ENCODE results near the gene NANS. TPM values are rescaled to one million over a fixed set of nuclear protein-coding genes. Genes with fewer than 3 reads are reported as not detected.
A peak's percentile ranks its signal among the peaks of the same experiment; 100 is the strongest.

NANS gene
- polyA plus RNA-seq, 3 donors, result 41.3 to 109 (median 95.9) TPM

DNA sequence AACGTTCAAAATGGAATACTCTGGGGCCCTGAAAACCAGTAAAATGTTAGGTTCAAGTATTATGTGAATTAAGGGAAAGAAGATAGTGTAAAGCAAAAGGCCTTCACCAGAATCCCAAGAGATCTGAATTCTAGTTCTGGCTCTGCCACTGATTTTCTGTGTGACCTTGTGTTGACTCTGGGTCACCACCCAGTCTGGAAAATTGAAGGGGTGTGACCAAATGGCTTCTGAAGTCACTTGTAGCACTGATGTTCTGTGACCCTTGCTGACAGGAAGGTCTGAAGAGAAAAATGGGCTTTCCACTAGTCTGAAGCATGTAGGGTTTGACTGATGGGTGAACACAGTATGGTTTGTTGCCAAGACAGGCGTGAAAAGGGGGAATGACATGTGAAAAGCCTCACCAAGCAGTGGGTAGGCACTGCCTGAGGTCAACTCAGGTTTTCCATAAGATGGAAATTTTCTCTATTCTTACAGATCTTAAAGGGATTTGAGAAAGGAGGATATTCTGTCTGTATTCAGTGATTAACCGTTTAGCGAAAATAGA lies 40.3 kb upstream of the NANS start:
- H3K4me3 Mint-ChIP-seq, result no peak overlapping the region
- H3K79me2 ChIP-seq (ENCODE audit: insufficient read depth, low read length), result peaks cover 3% of the 10 kb centered on the region
- H3K27ac Mint-ChIP-seq, result peak overlapping the region in 2 of 7 donors; percentile 22 to 71
- peaks cover under 1% of the 10 kb centered on the region for H4K20me1 ChIP-seq (ENCODE audit: insufficient read depth, low read length)
- H3K4me1 ChIP-seq (ENCODE audit: control insufficient read depth in 1 of 2, insufficient read depth in 2 of 2, low read length in 2 of 2), result no peaks in the 10 kb centered on the region
- H3K4me2 ChIP-seq (replicated peaks; ENCODE audit: extremely low read depth, low read length, poor library complexity, severe bottlenecking), result no peak overlapping the region
- no peak for TF ChIP-seq CTCF (IDR thresholded peaks at IDR 0.05)
- WGBS (ENCODE audit: insufficient coverage), result 80% methylated on average over 1 of the region's 4 CpGs
- no peaks in the 10 kb centered on the region for H3K27me3 ChIP-seq (ENCODE audit: control insufficient read depth in 2 of 2, insufficient read depth in 2 of 2, low read length in 2 of 2)
- H3K9ac ChIP-seq (ENCODE audit: insufficient read depth, low read length, poor library complexity, severe bottlenecking), result no peak overlapping the region
- no peak for DNase-seq
- H3K4me1 Mint-ChIP-seq, result no peaks in the 10 kb centered on the region
- peaks cover 79 to 100% of the 10 kb centered on the region in 2 donors for H3K36me3 ChIP-seq (replicated peaks in 1 of 2; ENCODE audit: control insufficient read depth in 1 of 2, insufficient read depth in 2 of 2, low read length in 2 of 2)
- no peak overlapping the region for H3K4me3 ChIP-seq (replicated peaks in 1 of 3; ENCODE audit: low read depth in 2 of 3, low read length in 3 of 3)
- H3K9me3 ChIP-seq (replicated peaks in 1 of 2; ENCODE audit: control insufficient read depth in 1 of 2, insufficient read depth in 1 of 2, low read length in 2 of 2), result no peaks in the 10 kb centered on the region
- H3K36me3 Mint-ChIP-seq, result peaks cover 77 to 86% of the 10 kb centered on the region in 2 donors
- peaks cover 0 to 1% (median 0%) of the 10 kb centered on the region in 7 donors for H3K9me3 Mint-ChIP-seq
- H2AFZ ChIP-seq (ENCODE audit: insufficient read depth, low read depth, low read length, poor library complexity, severe bottlenecking), result no peak overlapping the region
- intact Hi-C loops (cut with micrococcal nuclease), result no loop called here
- H3K27ac ChIP-seq (ENCODE audit: low read depth in 1 of 2, low read length in 2 of 2), result no peak overlapping the region
- H3K27me3 Mint-ChIP-seq (ENCODE audit: low read depth in 3 of 3), result no peaks in the 10 kb centered on the region

- Mint-ChIP-seq H3K9me3 (peaks cover 0 to 1% (median 0%) of the 10 kb centered on the region in 7 donors), H3K36me3 (peaks cover 75 to 83% of the 10 kb centered on the region in 2 donors)
- intact Hi-C loops (cut with micrococcal nuclease), result no loop called here
Measured at GRCh38 chr9:98017306-98017705, 39.2 kb upstream of the NANS start.

More at GRCh38 chr9:98017306-98017705, 39.2 kb upstream of the NANS start:
- no peaks in the 10 kb centered on the region for H3K27me3 Mint-ChIP-seq (ENCODE audit: low read depth in 3 of 3)
- H3K36me3 ChIP-seq (replicated peaks in 1 of 2; ENCODE audit: control insufficient read depth in 1 of 2, insufficient read depth in 2 of 2, low read length in 2 of 2), result peaks cover 70 to 100% of the 10 kb centered on the region in 2 donors
- H3K4me3 Mint-ChIP-seq, result no peak overlapping the region
- H3K4me2 ChIP-seq (replicated peaks; ENCODE audit: extremely low read depth, low read length, poor library complexity, severe bottlenecking), result no peak overlapping the region
- DNase-seq, result no peak
- peak overlapping the region in 1 of 2 donors; percentile 8 for H3K27ac ChIP-seq (ENCODE audit: low read depth in 1 of 2, low read length in 2 of 2)
- no peaks in the 10 kb centered on the region for H3K79me2 ChIP-seq (ENCODE audit: insufficient read depth, low read length)
- no peaks in the 10 kb centered on the region for H3K27me3 ChIP-seq (ENCODE audit: control insufficient read depth in 2 of 2, insufficient read depth in 2 of 2, low read length in 2 of 2)
- WGBS (ENCODE audit: insufficient coverage), result 92% methylated on average over 1 of the region's 1 CpG
- no peak overlapping the region for H2AFZ ChIP-seq (ENCODE audit: insufficient read depth, low read depth, low read length, poor library complexity, severe bottlenecking)
- H4K20me1 ChIP-seq (ENCODE audit: insufficient read depth, low read length), result no peaks in the 10 kb centered on the region
- no peaks in the 10 kb centered on the region for H3K4me1 Mint-ChIP-seq
- peak overlapping the region in 2 of 7 donors; percentile 17 to 76 for H3K27ac Mint-ChIP-seq
- H3K9me3 ChIP-seq (replicated peaks in 1 of 2; ENCODE audit: control insufficient read depth in 1 of 2, insufficient read depth in 1 of 2, low read length in 2 of 2), result no peaks in the 10 kb centered on the region
- TF ChIP-seq CTCF (IDR thresholded peaks at IDR 0.05), result no peak
- no peak overlapping the region for H3K4me3 ChIP-seq (replicated peaks in 1 of 3; ENCODE audit: low read depth in 2 of 3, low read length in 3 of 3)
- H3K4me1 ChIP-seq (ENCODE audit: control insufficient read depth in 1 of 2, insufficient read depth in 2 of 2, low read length in 2 of 2), result no peaks in the 10 kb centered on the region
- H3K9ac ChIP-seq (ENCODE audit: insufficient read depth, low read length, poor library complexity, severe bottlenecking), result no peak overlapping the region

Data from CD14-positive monocyte (primary cell).